Measurements from ENCODE around the gene MAST4. TPM values are rescaled to one million over a fixed set of nuclear protein-coding genes. Genes with fewer than 3 reads are reported as not detected.

The MAST4 gene
- total RNA-seq, 1 donor from 2014 or later: 56.9 TPM

DNA sequence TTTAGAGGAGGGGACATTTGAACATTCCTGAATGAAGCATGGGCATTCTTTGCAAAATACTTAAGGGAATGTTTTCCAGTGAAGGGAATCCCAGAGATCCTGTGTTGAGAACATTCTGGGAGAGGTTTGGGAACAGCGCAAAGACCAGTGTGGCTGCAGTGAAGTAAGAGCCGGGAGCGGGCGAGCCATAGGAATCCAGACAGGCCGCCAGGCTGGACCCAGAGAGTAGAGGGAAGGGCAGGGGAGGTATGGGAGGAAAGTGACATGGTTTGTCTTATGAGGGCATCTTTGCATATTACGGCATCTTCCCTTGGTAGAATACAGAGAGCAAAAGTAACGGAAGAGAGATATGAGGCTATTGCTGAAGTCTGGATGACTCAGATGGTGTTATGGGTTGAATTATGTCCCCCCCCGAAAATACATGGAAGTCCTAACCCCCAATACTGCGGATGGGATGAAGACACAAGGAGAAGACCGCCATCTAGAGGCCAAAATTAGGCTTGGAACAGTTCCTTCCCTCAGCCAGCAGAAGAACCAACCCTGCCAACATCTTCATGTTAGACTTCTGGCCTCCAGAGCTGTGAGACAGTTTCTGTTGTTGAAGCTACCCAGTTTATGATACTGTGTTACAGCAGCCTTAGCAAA lies 268.2 kb downstream of the MAST4 start:
- TF ChIP-seq, protein P1, sequence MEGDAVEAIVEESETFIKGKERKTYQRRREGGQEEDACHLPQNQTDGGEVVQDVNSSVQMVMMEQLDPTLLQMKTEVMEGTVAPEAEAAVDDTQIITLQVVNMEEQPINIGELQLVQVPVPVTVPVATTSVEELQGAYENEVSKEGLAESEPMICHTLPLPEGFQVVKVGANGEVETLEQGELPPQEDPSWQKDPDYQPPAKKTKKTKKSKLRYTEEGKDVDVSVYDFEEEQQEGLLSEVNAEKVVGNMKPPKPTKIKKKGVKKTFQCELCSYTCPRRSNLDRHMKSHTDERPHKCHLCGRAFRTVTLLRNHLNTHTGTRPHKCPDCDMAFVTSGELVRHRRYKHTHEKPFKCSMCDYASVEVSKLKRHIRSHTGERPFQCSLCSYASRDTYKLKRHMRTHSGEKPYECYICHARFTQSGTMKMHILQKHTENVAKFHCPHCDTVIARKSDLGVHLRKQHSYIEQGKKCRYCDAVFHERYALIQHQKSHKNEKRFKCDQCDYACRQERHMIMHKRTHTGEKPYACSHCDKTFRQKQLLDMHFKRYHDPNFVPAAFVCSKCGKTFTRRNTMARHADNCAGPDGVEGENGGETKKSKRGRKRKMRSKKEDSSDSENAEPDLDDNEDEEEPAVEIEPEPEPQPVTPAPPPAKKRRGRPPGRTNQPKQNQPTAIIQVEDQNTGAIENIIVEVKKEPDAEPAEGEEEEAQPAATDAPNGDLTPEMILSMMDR (IDR thresholded peaks at IDR 0.05): peak; percentile 51
- Histone ChIP-seq H3K27ac (no peak overlapping the region), H3K27me3 (ENCODE audit: low read depth) (no peaks in the 10 kb centered on the region), H3K4me3 (no peak overlapping the region), H3K9me3 (no peaks in the 10 kb centered on the region), H3K36me3 (no peaks in the 10 kb centered on the region), H3K4me1 (peaks cover 7% of the 10 kb centered on the region)
- ATAC-seq (peak; percentile 46 to 58), DNase-seq (no peak)
- intact Hi-C loops (cut with DNase I): loop anchor here (10.0 kb wide), 1 partner anchor 50 kb away; no protein-coding TSS in a partner anchor

GRCh38 chr5:66867618-66868322 lies 271.6 kb downstream of the MAST4 start:
- H3K36me3 ChIP-seq: no peaks in the 10 kb centered on the region
- ATAC-seq: no peak
- H3K9me3 ChIP-seq: no peaks in the 10 kb centered on the region
- no peak overlapping the region for H3K27ac ChIP-seq
- H3K27me3 ChIP-seq (ENCODE audit: low read depth): no peaks in the 10 kb centered on the region
- no peak overlapping the region for H3K4me3 ChIP-seq
- intact Hi-C loops (cut with DNase I): loop anchor here (10.0 kb wide), 1 partner anchor 53 kb away; no protein-coding TSS in a partner anchor
- H3K4me1 ChIP-seq: no peaks in the 10 kb centered on the region
- no peak for DNase-seq
- TF ChIP-seq, protein P1 (IDR thresholded peaks at IDR 0.05): no peak

DNA sequence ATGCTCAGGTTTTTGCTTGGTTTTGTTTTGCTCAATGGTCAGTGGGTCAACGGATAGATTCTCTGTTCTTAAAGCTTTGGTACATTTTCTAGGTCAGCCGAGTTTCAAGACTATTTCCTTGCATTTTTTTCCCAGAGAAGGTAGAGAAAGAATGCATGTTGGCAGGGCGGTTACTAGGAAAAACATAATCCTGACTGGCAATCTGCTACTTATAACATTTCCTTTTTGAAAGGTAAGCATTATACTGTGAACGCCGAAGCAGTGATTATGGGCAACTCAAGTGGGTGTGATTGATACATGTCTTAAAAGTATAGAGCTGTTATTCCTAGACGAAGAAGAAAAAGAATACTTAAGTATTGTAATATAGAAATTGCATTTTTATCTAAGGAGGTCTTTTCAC lies 273.2 kb downstream of the MAST4 start:
- Histone ChIP-seq H3K4me3 (no peak overlapping the region), H3K27ac (no peak overlapping the region), H3K27me3 (ENCODE audit: low read depth) (no peaks in the 10 kb centered on the region), H3K9me3 (no peaks in the 10 kb centered on the region), H3K36me3 (no peaks in the 10 kb centered on the region), H3K4me1 (no peaks in the 10 kb centered on the region)
- DNase-seq (no peak), ATAC-seq (no peak)
- intact Hi-C loops (cut with DNase I): loop anchor here (10.0 kb wide), 1 partner anchor 55 kb away; no protein-coding TSS in a partner anchor
- TF ChIP-seq, protein P1 (IDR thresholded peaks at IDR 0.05): no peak

DNA sequence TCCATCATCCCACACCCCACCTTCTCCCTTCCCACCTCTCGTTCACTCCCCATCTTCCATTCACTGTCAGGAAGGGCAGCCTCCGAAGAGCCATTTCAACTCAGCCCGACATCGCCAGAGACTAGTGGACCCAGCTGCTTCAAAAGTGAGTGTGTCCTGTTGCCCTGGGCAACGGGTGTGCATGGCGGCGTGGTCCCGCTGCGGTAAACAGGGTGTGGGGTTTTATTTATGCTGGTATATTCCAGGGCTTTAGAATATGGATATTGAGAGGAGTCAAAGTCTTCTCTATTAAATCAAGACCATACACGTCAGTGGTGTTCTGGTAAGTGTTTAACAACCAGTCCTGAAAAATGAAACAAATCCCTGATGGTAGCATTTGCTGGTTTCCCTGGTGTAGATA lies 274.5 kb downstream of the MAST4 start:
- Histone ChIP-seq H3K27me3 (ENCODE audit: low read depth) (no peaks in the 10 kb centered on the region), H3K36me3 (no peaks in the 10 kb centered on the region), H3K9me3 (no peaks in the 10 kb centered on the region), H3K27ac (no peak overlapping the region), H3K4me1 (peaks cover 9% of the 10 kb centered on the region), H3K4me3 (no peak overlapping the region)
- DNase-seq (no peak), ATAC-seq (no peak)
- TF ChIP-seq, protein P1 (IDR thresholded peaks at IDR 0.05): no peak
- intact Hi-C loops (cut with DNase I): no loop called here

- intact Hi-C loops (cut with DNase I): no loop called here
- no peaks in the 10 kb centered on the region for H3K27me3 ChIP-seq (ENCODE audit: low read depth)
- H3K4me3 ChIP-seq: no peak overlapping the region
- no peaks in the 10 kb centered on the region for H3K36me3 ChIP-seq
- H3K27ac ChIP-seq: no peak overlapping the region
- H3K4me1 ChIP-seq: peaks cover 9% of the 10 kb centered on the region
- TF ChIP-seq, protein P1 (IDR thresholded peaks at IDR 0.05): no peak
- no peaks in the 10 kb centered on the region for H3K9me3 ChIP-seq
- DNase-seq (no peak), ATAC-seq (no peak)
These were observed 275.5 kb downstream of the MAST4 start for GRCh38 chr5:66871651-66872050.
